PFSK-1 (cell line): ENCODE data around the gene FEM1B.

Experiments
- FOXP2 ChIP-seq: optimal IDR thresholded peaks from 2 replicates; pipeline ENCODE3; 2011; ENCODE audit warnings: borderline replicate concordance, control low read depth, inconsistent platforms; ENCODE audit not compliant: insufficient read depth; ENCODE audit errors: extremely low read length, extremely low read depth
- POLR2AphosphoS5 ChIP-seq: IDR thresholded peaks from 2 replicates; pipeline ENCODE4 v1.6.1; 2012; ENCODE audit warnings: low read depth, mild to moderate bottlenecking, control low read depth, low read length, moderate library complexity
- REST ChIP-seq, 2 experiments: IDR thresholded peaks; 2 replicates each; pipeline versions ENCODE4 v1.6.1 to v1.8.0; 2011 to 2012; ENCODE audit warnings: low read depth in 2 of 2, low read length in 2 of 2, control low read depth in 1 of 2, inconsistent platforms in 1 of 2, mild to moderate bottlenecking in 1 of 2, moderate library complexity in 1 of 2; ENCODE audit not compliant: insufficient read depth in 1 of 2
- SIN3A ChIP-seq: IDR thresholded peaks from 2 replicates; pipeline ENCODE4 v1.6.1; 2012; ENCODE audit warnings: mild to moderate bottlenecking, low read length, moderate library complexity, borderline replicate concordance; ENCODE audit not compliant: insufficient read depth
- TAF1 ChIP-seq: IDR thresholded peaks from 2 replicates; pipeline ENCODE4 v1.6.1; 2012; ENCODE audit warnings: low read length, control low read depth, borderline replicate concordance; ENCODE audit not compliant: insufficient read depth

Gene FEM1B

GRCh38 chr15:68249058-68249713, 28.4 kb upstream of the FEM1B start:
- TF ChIP-seq FOXP2 (no peak), TAF1 (no peak), POLR2AphosphoS5 (no peak), REST (IDR thresholded peaks at IDR 0.05; ENCODE audit: insufficient read depth in 1 of 2, low read depth in 2 of 2, low read length in 2 of 2) (no peak), SIN3A (no peak)

GRCh38 chr15:68252925-68253534, 24.5 kb upstream of the FEM1B start:
- no peak for TF ChIP-seq REST (IDR thresholded peaks at IDR 0.05; ENCODE audit: insufficient read depth in 1 of 2, low read depth in 2 of 2, low read length in 2 of 2)

GRCh38 chr15:68256675-68257450, 20.7 kb upstream of the FEM1B start:
- TF ChIP-seq FOXP2: no peak

- TF ChIP-seq TAF1 (no peak), REST (IDR thresholded peaks at IDR 0.05; ENCODE audit: insufficient read depth in 1 of 2, low read depth in 2 of 2, low read length in 2 of 2) (no peak), FOXP2 (no peak), POLR2AphosphoS5 (no peak), SIN3A (no peak)
Observed at GRCh38 chr15:68258692-68259091, 18.9 kb upstream of the FEM1B start.

GRCh38 chr15:68259883-68260282, 17.7 kb upstream of the FEM1B start:
- TF ChIP-seq FOXP2 (no peak), POLR2AphosphoS5 (no peak), TAF1 (no peak), REST (IDR thresholded peaks at IDR 0.05; ENCODE audit: insufficient read depth in 1 of 2, low read depth in 2 of 2, low read length in 2 of 2) (no peak), SIN3A (no peak)
